Hematopoietic multipotent progenitor cell treated with erythropoietin and hydrocortisone succinate and interleukin-3 and kit ligand, for 4 days (in vitro differentiated cells): ENCODE data around the gene PLEKHB2.
"Not testable (repeated sequence)": the region's sequence is repeated elsewhere in the genome, so short reads cannot be mapped to it uniquely, and the experiment has no call there.

Experiments
- DNase-seq: peaks from one replicate; pipeline ENCODE4 v3.0.0-alpha.2; 2015

Gene PLEKHB2, protein sequence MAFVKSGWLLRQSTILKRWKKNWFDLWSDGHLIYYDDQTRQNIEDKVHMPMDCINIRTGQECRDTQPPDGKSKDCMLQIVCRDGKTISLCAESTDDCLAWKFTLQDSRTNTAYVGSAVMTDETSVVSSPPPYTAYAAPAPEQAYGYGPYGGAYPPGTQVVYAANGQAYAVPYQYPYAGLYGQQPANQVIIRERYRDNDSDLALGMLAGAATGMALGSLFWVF

DNA sequence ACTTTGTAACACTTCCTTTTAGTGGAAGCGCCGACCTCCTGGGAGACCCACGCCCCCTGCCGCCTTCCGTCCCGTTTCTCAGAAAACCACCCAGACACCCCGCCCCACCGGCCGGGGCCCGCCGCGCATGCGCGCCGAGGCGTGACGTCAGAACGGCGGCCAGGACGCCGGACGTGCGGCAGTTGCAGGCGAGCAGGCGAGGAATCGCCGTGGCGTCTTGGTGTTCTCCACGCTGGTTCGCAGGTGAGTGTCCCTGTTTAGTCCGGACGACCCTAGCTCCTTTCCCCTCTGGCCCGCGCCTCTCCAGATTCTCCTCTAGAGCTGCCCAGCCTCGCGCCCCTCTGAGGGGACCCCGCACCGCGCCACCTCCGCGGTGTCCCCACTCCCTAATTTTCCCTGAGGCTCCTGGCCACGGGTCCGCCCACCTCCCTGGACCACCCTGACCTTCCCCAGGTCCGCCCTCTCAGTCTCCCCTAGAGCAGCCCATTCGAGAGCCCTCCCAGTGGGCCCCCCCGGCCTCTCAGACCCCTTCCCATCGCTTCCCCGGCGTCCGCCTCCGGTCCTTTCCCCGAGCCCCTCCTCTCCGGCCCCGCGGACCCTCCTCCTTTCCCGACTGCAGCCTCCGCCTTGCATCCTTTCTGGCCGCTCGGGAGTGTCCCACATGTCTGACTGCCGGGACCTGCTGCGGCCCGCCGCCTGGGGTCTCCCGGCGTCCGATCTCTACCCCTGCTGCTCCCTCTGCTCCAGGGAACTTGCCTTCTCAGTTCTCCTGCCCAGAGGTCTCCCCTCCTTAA lies at the start of gene PLEKHB2:
TSS of gene PLEKHB2 (plus strand) at position 181 of the 794 bp plus-strand sequence. CDS start 15,606 bp downstream, outside the sequence.
- DNase-seq = peak; percentile 95

DNA sequence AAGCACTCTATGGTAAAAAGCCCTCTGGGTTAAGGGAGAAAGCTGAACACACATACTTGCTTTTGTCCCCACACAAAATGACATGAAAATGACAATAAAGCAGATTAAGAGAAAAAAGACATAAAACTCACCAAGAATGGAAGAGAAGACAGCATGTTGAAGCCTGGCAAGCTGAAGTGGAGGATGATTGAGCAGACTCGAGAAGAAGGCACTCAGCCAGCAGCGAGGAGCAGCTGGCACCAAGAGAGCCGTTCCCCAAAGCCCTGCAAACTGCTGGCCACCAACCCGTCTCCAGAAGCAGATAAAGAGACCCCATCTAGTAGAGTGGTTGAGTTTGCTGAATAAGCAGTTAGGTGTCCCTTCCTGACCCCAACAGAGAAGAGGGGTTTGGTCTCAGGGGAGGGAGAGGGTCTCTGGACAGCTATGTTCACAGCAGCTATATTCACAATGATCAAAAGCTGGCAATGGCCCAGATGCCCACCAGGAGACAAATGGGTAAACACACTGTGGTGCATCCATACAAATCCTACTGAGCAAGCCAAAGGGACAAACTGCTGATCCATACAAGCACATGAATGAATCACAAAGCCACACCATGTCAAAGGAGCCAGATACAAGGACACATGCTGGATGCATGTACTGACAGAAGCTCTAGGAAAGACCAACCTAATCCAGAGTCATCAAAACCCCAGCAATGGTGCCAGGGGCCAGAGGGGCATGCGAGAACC lies 48.8 kb upstream of the PLEKHB2 start:
- DNase-seq = no peak

DNA sequence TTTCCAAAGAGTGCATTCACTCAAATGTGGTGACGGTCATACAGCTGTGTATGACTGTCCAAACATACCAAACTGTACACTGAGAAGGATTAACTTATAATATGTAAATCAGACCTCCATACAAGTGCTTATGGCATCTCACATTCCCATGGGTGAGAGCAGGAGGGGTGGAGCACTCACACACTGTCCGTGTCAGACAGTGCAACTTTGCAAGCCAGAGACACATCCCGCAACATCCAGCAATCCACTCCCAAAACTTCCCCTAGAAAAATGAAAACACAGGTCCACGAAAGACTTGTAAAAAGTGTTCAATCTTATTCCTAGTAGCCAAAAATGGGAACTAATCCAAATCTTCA lies 48.2 kb upstream of the PLEKHB2 start:
- no peak for DNase-seq

DNA sequence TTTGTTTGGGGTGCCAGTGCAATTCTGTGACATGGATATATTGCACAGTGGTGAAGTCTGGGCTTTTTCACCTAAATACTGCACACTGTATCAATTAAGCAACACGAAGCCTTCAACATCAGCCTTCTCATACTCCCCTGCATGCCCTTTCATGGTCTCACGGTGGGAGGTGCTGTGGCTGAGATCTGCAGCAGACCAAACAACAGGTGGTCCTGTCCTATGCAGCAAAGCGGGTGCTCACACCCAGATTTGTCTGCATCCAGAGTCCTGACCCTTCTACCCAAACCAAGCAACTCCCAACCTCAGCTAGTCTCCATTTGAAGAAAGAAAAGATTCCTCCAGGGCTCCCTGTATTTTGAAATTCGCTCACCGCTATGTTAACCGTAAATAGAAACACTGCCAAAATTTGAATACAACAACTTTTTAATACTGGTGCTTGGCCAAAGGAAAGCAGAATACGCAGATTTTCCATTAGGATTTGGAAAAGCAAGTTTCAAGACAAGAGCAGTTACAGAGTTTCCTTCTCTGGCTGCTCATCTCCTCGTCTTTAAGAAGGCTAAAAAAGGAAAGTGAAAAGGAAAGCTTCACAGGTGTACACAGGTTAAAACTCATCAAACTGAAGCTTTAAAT lies 46.8 kb upstream of the PLEKHB2 start:
- DNase-seq = no peak

DNA sequence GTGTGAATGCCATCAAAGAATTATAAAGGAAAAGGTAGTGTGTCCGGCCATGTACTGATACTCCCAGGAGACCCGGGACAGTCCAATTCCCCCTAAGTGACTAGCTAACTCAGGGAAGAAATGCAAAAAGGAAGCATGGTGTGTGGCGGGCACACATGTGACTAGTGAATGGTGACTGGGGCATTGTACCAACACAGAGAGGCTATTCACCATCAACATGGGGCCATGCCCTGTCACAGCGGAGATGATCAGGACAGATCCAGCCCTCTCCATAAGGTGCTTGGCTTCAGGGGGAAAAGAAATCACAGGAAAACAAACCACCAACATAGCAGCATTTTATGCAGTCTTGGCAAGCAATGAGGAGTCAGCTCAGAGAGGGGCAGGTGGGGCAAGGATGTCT lies 46.2 kb upstream of the PLEKHB2 start:
- no peak for DNase-seq

DNA sequence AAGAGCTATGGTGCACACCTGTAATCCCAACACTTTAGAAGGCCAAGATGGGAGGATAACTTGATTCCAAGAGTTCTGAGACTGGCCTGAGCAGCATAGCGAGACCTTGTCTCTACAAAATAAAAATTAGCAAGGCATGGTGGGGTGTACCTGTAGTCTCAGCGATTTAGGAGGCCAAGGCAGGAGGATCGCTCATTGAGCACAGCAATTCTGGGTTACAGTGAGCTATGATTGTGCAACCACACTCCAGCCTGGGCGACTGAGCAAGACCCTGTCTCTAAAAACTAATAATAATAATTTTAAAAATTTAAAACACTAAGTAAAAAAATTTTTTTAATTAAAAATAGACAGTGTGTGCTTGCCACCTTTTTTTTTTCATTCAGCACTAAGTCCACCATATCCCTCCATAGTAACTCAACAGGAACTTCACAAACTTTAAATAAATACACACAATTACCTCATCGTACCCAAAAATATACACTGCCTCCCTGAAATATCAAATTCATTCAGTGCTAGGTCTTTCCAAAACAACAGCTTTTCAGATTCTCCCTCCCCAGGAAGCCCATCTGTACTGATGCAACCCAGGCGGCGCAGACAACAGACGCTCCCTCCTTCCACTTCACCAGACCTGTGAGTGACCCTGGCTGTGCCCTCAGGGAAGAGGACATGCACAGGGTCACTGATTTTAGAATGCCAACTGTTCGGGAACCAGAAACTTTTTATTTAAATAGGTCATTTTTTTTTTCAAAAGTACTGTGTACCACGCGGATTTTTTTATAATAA lies 41.4 kb upstream of the PLEKHB2 start:
- DNase-seq = no peak

DNA sequence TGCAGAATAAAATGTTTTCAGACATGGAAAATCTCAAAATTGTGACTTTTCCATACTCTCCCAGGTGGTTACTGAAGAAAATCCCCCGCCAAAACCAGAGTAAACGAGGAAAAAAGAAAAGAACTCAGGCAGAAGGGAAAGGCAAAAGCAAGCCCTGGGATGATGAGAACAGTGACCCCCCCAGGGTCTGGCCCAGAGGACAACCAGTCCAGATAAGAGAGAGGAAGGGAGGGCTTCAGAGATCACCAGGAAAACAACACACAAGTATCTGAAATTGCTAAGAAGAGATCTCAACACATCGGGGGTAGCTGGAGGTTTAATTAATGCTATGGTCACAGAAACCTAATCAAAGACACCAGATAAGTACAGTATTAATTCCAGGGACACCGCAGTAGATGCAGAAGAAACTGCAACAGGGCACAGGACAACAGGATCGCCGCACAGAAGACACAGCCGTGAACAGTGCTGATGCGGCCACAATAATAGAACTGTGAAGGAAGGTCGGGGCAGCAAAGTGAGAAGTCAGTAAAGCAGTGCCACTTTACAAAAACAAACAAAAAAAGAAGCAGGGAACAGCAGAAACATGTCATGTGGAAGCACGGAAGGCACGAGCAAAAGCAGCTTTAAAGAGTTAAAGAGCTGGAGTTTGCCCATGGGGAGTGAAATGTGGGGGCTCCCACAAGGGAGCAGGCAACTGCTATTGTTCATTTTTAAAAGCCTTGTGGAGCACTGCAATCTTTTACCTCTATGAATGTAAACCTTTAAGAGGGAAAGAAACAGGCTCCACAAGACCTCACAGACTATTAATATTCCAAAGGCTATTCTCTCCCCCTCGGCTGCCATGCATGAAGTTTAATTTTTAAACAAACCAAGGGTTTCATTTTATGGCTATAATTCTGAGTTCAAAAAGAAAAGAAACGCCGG lies 40.3 kb upstream of the PLEKHB2 start:
- DNase-seq = no peak

DNA sequence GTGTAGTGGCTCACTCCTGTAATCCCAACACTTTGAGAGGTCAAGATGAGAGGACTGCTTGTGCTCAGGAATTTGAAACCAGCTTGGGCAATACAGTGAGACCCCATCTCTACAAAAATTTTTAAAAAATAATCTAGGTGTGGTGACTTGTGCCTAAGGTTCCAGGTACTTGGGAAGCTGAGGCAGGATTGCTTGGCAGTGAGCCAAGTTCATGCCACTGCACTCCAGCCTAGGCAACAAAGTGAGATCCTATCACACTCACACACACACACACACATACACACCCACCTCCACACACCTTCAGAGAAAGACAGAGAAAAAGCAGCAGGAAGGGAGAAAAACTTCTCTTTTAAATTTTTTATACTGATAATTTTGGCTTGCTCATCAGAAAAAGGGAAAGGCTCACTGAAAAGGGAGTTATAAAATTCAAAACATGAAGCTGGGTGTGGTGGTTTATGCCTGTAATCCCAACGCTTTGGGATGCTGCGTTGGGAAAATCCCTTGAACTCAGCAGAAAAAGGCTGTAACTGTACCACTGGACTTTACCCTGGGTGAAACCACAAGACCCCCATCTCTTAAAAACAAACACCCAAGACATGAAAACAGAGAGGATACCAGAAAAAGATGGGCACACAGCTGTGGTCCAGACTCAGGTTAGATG lies 37.5 kb upstream of the PLEKHB2 start:
- no peak for DNase-seq

DNA sequence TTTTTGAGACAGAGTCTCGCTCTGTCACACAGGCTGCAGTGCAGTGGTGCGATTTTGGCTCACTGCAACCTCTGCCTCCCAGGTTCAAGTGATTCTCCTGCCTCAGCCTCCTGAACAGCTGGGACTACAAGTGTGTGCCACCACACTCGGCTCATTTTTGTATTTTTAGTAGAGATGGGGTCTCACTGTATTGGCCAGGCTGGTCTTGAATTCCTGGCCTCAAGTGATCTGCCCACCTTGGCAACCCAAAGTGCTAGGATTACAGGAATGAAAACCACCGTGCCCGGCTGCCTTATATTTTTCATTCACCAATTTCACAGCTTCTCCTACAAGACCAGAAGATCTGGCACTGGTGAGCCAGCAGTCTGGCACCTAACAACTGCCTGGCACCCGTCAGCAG lies 37.0 kb upstream of the PLEKHB2 start:
- DNase-seq = not testable (repeated sequence)

DNA sequence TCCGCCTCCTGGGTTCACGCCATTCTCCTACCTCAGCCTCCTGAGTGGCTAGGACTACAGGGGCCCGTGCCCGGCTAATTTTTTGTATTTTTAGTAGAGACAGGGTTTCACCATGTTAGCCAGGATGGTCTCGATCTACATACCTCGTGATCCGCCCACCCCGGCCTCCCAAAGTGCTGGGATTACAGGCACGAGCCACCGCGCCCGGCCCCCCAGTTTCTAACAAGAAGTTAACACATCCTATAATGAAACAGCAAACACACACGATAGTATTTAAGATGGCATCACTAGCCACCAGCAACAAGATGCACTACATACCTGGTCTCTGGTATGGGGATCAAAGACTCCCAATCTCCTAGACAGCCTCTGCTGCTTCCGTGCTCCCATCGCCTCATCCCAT lies 29.6 kb upstream of the PLEKHB2 start:
- not testable (repeated sequence) for DNase-seq

DNA sequence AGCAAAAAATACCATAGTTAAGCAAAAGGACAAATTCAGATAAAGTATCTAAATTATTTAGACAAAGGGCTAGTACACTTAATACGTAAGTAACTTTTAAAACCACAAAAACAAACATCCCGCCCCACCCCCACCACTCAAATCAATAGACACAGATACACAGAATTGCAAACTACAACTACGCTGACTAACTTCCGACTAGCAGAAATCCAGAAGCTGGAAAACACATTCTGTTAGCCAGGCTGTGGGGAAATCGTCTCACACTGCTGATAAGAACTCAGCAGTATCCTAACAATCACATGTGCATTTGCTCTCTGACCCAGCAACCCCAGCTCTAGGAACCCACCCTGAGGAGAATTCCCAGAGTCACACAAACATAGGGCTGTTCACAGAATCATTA lies 28.4 kb upstream of the PLEKHB2 start:
- no peak for DNase-seq

DNA sequence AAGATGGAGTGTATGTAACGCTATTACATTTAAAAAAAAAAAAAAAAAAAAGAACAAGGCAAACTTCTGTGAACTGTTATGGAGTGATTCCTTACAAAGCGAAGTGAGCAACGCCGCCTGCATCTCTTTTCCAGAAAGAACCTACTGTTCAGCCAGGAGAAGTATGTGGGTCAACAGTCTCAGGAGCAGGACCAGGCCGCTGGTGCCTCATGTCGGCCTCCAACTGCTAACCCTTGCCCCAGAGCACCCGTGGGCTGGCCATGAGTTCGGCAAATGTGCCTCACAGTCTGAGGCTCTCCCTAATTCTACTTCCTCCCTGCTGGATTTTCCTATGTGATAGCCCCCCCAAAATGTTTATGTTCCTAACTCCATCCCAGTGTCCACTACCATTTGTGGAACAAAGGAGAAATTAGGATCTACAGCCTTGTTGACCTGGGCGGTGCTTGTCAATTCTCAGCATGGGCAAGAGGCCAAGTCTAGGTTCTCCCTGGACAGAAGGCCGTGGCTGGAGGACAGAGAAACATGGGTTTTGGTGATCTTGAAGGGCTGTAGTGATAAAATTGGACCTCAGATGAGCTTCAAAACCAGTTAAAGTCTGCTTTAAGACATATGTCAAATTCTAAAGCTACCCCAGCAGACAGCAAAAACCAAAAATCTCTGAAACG lies 27.8 kb upstream of the PLEKHB2 start:
- no peak for DNase-seq

DNA sequence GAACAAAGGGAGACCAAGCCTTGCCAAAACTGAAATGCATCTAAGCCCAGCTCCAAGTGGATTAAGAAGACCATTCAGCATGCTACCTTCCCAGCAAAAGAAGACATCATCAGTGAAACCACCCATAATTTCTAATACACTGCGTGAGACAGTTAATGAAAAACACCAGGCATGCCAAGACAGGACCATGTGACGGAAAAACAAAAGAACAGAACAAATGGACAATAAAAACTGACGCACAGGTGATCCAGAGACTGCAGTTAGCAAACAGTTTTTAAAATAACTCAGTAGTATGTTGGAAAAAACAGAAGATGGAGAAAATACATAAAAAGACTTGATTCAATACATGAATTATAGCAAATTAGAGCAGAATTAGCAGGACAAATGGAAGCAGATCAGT lies 27.2 kb upstream of the PLEKHB2 start:
- no peak for DNase-seq

DNA sequence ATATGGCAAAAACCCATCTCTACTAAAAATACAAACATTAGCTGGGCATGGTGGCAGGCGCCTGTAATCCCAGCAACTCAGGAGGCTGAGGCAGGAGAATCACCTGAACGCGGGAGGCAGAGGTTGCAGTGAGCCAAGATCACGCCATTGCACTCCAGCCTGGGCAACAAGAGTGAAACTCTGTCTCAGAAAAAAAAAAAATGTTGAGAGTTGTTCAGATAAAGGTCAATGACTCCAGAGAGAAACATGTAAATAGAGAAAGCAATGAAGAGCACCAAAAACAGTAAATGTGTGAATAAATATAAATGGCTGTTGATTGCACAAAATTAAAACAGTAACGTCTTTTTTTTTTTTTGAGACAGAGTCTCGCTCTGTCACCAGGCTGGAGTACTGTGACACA lies 25.2 kb upstream of the PLEKHB2 start:
- DNase-seq = not testable (repeated sequence)

DNA sequence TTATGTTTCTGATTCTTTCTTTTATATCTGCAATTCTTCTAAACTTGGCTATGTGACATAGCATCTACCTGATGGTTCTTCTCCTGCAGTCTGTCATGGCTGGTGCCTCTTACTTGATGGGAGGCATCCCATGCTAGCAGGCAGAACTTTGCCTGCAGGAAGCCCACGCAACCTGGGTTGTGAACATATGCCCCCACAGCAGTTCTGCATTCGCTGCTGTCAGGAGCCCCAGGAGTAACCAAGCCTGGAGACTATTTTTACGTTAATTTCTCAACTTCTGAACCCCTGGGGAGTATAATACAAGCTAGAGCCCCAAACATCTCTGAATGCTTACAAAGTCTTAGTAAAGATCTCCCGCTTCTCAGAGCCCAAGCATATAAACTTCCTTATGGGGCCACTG lies 23.9 kb upstream of the PLEKHB2 start:
- no peak for DNase-seq

DNA sequence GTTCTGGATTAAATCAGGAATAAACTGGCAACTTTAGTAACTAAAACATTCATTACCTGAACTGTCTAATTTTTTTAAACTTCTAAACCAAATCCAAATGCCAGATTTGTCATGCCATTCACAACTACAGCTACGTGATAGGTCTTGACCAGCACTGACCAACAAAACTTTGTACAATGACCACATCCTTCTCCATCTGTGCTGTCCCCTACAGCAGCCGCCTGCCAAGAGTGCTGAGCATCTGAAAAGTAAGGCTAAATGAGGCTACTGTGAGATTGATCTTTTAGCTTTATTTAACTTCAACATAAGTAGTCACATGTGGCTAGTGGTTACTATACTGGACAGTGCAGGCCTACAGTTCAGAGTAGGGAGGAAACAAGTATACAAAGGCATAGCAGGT lies 19.5 kb upstream of the PLEKHB2 start:
- no peak for DNase-seq

DNA sequence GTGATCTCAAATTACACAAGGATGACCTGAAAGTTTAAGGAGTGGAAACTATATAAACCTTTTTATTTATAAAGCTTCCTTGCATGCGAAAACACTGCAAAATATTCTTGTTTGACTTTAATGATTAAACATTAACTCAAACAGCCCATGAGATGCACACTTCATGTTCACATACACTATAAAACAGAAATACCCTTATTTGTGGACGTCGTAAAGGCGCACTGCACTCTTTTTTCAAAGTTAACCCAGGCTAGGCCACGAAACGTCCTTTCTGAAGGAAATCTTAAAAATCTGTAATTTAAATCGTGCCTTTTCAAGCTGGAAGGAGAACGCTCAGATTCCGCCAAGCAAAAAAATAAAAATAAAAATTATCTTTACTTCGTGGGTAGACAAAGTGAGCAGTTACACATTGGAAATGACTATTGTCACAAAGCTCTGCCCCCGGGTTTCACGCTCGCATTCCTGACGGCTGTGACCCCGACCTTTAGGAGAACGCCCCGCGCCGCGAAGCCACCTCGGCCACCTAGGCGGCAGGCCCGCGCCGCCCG lies 12.6 kb upstream of the PLEKHB2 start:
- DNase-seq = no peak

DNA sequence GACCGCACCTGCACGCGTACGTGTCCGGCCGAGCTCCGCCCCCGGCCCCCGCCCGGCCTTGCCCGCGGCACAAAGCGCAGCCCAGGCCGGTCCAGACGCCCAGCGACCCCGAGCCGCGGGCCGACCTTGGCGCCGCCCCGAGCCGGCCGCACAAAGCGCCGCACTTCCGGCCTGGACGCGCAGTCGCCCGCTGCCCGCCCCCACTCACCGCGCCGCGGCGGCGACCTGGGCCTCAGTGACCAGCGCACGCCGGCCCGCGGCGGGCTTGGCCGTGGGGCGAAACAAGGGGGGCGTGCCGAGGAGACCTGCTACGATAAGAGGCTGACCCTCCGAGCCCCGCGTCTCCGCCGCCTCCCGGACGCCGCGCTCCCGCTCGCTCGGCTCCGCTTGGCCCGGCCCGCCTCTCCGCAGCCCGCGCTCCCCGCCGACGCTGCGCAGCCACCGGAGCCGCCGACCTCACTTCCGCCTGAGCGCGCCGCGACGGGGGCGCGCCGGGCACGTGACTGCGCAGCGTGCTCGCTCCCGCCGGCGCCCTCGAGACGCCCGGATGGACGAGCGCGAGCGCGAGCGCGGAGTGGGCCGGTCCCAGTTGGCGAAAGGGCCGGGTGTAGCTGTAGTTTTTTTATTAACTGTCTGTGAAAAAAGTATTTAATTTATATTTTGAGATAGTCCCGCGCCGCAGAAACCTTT lies 12.0 kb upstream of the PLEKHB2 start, which contains the start of gene FAM168B:
TSS of gene FAM168B (minus strand) at position 455 of the 690 bp plus-strand sequence. CDS start 10,814 bp downstream, outside the sequence.
- peak; percentile 94 for DNase-seq
